ENCODE data around the gene AQP6.

AQP6 gene

DNA sequence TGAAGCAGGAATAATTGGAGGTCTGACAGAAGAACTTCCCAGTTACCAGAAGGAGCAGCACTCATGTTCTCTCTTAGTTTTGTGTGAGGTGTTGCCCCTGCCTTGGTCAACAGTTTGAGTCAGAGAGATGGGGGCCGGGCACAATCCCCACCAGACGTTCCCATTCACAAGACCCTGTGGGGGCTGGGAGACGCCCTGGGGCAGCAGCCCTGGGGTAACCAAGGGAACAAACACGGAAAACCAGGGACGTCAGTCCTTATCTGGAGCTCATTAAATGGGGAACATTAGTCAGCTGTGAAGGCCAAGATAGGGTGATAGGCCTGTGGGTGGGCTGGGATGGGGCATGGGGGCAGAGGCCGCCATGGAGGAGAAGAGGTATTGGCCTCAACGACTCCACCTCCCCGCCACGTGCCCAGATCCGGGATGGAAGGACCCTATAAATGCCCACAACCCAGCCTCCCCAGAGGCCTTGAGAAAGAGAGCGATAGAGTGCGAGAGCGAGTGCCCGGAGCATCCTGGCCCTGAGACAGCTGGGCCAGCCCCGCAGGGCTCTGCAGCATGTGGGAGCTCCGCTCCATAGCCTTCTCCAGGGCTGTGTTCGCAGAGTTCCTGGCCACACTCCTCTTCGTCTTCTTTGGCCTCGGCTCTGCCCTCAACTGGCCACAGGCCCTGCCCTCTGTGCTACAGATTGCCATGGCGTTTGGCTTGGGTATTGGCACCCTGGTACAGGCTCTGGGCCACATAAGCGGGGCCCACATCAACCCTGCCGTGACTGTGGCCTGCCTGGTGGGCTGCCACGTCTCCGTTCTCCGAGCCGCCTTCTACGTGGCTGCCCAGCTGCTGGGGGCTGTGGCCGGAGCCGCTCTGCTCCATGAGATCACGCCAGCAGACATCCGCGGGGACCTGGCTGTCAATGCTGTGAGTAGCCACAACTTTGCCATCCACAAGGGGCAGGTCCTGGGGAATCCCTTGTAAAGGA is 22.2 kb upstream of the AQP6 start, which contains the start of gene AQP2:
AQP2 (plus strand) TSS at position 465 of the 979 bp plus-strand sequence; CDS start at position 559, 94 bp downstream.
- TF ChIP-seq, protein P1, sequence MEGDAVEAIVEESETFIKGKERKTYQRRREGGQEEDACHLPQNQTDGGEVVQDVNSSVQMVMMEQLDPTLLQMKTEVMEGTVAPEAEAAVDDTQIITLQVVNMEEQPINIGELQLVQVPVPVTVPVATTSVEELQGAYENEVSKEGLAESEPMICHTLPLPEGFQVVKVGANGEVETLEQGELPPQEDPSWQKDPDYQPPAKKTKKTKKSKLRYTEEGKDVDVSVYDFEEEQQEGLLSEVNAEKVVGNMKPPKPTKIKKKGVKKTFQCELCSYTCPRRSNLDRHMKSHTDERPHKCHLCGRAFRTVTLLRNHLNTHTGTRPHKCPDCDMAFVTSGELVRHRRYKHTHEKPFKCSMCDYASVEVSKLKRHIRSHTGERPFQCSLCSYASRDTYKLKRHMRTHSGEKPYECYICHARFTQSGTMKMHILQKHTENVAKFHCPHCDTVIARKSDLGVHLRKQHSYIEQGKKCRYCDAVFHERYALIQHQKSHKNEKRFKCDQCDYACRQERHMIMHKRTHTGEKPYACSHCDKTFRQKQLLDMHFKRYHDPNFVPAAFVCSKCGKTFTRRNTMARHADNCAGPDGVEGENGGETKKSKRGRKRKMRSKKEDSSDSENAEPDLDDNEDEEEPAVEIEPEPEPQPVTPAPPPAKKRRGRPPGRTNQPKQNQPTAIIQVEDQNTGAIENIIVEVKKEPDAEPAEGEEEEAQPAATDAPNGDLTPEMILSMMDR (conservative IDR thresholded peaks at IDR 0.05; ENCODE audit: low read depth, low read length), result no peak
- H3K27ac ChIP-seq, result no peak within 1 kb of the TSS
- H3K9ac ChIP-seq, result no peak within 1 kb of the TSS
- H3K79me2 ChIP-seq (ENCODE audit: insufficient read depth, low read depth), result no peaks in the 10 kb centered on the region
- H3K4me2 ChIP-seq, result no peak within 1 kb of the TSS
- H3K4me3 ChIP-seq (IDR thresholded peaks at IDR 0.05; ENCODE audit: insufficient read depth, low read depth, low read length), result no peak within 1 kb of the TSS
- H3K36me3 ChIP-seq (ENCODE audit: insufficient read depth), result no peaks in the 10 kb centered on the region
- no peak within 1 kb of the TSS for H2AFZ ChIP-seq (ENCODE audit: low read depth)
- H3K27me3 ChIP-seq (ENCODE audit: insufficient read depth, low read depth), result no peaks in the 10 kb centered on the region
- peaks cover 4% of the 10 kb centered on the region for H3K4me1 ChIP-seq (ENCODE audit: low read depth, poor library complexity, severe bottlenecking)
- no peaks in the 10 kb centered on the region for H4K20me1 ChIP-seq (ENCODE audit: insufficient read depth)

DNA sequence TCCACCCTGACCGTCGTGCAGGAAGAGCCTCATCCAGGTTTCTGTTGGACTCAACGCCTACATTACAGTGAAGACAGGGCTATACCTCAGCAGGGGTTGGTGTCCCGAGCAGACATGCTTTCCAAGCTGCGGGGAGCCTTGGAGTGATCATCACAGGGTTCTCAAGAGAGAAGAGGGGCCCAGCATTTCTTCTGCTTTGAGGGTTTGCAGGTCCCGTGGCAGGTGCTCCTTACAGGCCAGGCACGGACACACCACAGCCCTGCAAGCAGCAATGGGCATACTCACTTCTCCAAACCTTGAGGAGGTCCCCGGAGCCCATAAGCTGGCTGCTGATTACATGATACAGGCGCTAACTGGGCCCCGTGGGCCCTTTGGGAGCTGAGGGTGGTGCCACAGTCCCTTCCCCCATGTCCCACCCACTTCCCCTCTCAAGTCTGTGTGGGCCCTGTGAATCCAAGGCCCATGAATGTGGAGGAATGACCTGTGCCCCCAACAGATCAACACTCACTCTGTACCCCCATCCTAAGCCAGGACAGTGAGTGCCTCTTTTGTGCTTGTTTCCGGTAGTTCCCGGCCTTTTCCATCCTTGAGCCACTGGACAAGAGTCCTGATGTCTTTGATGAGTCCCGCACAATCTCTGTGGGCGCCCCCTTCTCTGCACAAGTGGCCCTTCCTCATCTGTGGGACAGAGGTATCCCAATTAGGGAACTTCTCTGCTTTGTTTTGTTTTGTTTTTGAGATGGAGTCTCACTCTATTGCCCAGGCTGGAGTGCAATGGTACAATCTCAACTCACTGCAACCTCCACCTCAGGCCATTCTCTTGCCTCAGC is 21.1 kb upstream of the AQP6 start:
- Histone ChIP-seq H3K4me2 (no peak overlapping the region), H3K4me1 (ENCODE audit: low read depth, poor library complexity, severe bottlenecking) (no peaks in the 10 kb centered on the region), H3K27ac (no peak overlapping the region), H3K36me3 (ENCODE audit: insufficient read depth) (no peaks in the 10 kb centered on the region), H2AFZ (ENCODE audit: low read depth) (no peak overlapping the region), H3K9ac (no peak overlapping the region), H3K4me3 (IDR thresholded peaks at IDR 0.05; ENCODE audit: insufficient read depth, low read depth, low read length) (no peak overlapping the region), H3K79me2 (ENCODE audit: insufficient read depth, low read depth) (no peaks in the 10 kb centered on the region), H4K20me1 (ENCODE audit: insufficient read depth) (no peaks in the 10 kb centered on the region), H3K27me3 (ENCODE audit: insufficient read depth, low read depth) (no peaks in the 10 kb centered on the region)
- TF ChIP-seq, protein P1 (conservative IDR thresholded peaks at IDR 0.05; ENCODE audit: low read depth, low read length), result no peak

DNA sequence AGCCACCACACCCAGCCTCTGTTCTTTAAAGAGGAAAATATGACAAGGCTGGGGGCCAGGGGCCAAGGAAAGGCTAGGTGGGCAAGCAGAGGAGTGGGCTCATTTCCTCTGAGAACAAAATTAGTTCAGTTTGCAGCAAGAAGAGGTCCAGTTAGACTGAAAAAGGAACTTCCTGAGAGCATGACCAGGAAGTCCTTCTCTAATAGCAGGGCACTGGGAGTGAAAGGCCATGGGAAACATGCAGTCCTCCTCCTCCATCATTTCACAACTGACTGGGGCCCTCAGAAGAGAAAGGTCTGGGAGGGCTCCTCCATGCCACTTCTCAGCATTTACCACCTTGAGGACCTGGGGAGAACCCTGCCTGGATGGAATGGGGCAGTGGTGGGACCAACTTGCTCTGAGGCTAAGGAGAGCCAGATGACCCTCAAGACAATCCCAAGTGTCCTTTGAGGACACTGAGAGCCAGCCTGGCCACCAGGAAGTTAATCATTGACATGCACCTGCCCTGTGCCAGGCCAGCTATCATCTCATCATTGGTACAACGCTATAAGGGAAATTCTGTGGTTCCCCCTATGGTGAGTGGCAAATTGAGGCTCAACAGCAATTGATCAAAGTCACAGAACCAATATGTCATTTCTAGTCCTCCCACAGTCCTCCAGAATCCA is 20.2 kb upstream of the AQP6 start:
- no peaks in the 10 kb centered on the region for H4K20me1 ChIP-seq (ENCODE audit: insufficient read depth)
- H3K27me3 ChIP-seq (ENCODE audit: insufficient read depth, low read depth), result peaks cover 4% of the 10 kb centered on the region; the same call in 1 of the 2 replicates
- H3K4me2 ChIP-seq, result no peak overlapping the region
- TF ChIP-seq, protein P1 (conservative IDR thresholded peaks at IDR 0.05; ENCODE audit: low read depth, low read length), result no peak
- no peak overlapping the region for H3K4me3 ChIP-seq (IDR thresholded peaks at IDR 0.05; ENCODE audit: insufficient read depth, low read depth, low read length)
- no peaks in the 10 kb centered on the region for H3K36me3 ChIP-seq (ENCODE audit: insufficient read depth)
- no peak overlapping the region for H3K27ac ChIP-seq
- no peaks in the 10 kb centered on the region for H3K79me2 ChIP-seq (ENCODE audit: insufficient read depth, low read depth)
- H2AFZ ChIP-seq (ENCODE audit: low read depth), result no peak overlapping the region
- H3K9ac ChIP-seq, result no peak overlapping the region
- no peaks in the 10 kb centered on the region for H3K4me1 ChIP-seq (ENCODE audit: low read depth, poor library complexity, severe bottlenecking)

DNA sequence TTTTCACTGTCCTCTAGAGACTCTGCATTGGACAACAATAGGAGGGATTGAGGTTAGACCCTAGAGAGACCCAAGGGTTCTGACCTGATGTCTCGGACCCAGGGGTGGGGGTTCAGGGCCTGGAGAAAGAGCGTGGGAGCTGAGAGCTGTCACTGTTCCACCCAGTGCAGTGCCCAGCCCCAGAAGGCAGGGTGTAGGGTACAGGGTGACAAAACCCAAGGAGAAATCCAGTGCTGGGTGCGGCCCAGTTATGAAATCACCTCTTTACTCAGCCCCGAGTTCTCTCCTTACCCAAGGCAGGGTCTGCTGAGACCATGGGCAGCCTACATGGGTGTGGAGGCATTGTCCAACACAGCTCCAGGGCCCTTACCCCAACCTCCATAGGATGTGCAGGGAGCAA is 19.6 kb upstream of the AQP6 start:
- Histone ChIP-seq H3K4me1 (ENCODE audit: low read depth, poor library complexity, severe bottlenecking) (no peaks in the 10 kb centered on the region), H3K27me3 (ENCODE audit: insufficient read depth, low read depth) (peaks cover 8% of the 10 kb centered on the region; the same call in 1 of the 2 replicates), H4K20me1 (ENCODE audit: insufficient read depth) (no peaks in the 10 kb centered on the region), H2AFZ (ENCODE audit: low read depth) (no peak overlapping the region), H3K4me2 (no peak overlapping the region), H3K4me3 (IDR thresholded peaks at IDR 0.05; ENCODE audit: insufficient read depth, low read depth, low read length) (no peak overlapping the region), H3K9ac (no peak overlapping the region), H3K27ac (no peak overlapping the region), H3K79me2 (ENCODE audit: insufficient read depth, low read depth) (no peaks in the 10 kb centered on the region), H3K36me3 (ENCODE audit: insufficient read depth) (no peaks in the 10 kb centered on the region)
- TF ChIP-seq, protein P1 (conservative IDR thresholded peaks at IDR 0.05; ENCODE audit: low read depth, low read length), result no peak
